Measurements from ENCODE around the gene PCDHGC3. TPM values are rescaled to one million over a fixed set of nuclear protein-coding genes. Genes with fewer than 3 reads are reported as not detected.

PCDHGC3 gene
- total and polyA plus RNA-seq, 2 of the 13 experiments (the other 11 are each of a cell fraction or from before 2014, with no cell fraction given): 0.20 to 0.30 TPM

- ChIA-PET POLR2A (no interaction called here), CTCF (ENCODE audit: low intra/inter-chr PET ratio, low total read pairs) (no interaction called here)
- H4K20me1 ChIP-seq (ENCODE audit: insufficient read depth, low read length): peaks cover 5% of the 10 kb centered on the region; the same call in 1 of the 2 replicates
- 79% methylated on average over 2 of the region's 2 CpGs for WGBS (ENCODE audit: low lambda C conversion rate)
- H3K9me3 ChIP-seq (ENCODE audit: low read length): no peaks in the 10 kb centered on the region
- no peak overlapping the region for H3K9ac ChIP-seq (ENCODE audit: insufficient read depth, low read depth, low read length)
- no TSS peak for BruUV-seq (replicated peaks)
- no peak overlapping the region for H3K4me2 ChIP-seq (ENCODE audit: low read depth, low read length)
- peaks cover 32% of the 10 kb centered on the region for H3K4me1 ChIP-seq (ENCODE audit: insufficient read depth, low read length)
- in situ Hi-C loops (cut with HindIII; ENCODE audit: extremely low pct_ligation_motif_present, low pct_unique_long_range_greater_than_20kb): loop anchor here (5.0 to 10.0 kb wide), 2 partner anchors 104 to 167 kb away; partner anchors contain the start of genes PCDHGA4, PCDHGB1, PCDHGB2 and PCDHGB7
- peaks cover 30 to 78% of the 10 kb centered on the region in 2 experiments for H3K36me3 ChIP-seq (replicated peaks in 1 of 2; ENCODE audit: control insufficient read depth in 1 of 2, insufficient read depth in 2 of 2, low read length in 2 of 2)
- no peak overlapping the region for H2AFZ ChIP-seq (ENCODE audit: low read length)
- ATAC-seq (no peak; the same call in 2 of the 3 replicates), DNase-seq (ENCODE audit: low spot score) (peak; percentile 81), FAIRE-seq (peak; percentile 4)
- H3K27ac ChIP-seq (ENCODE audit: extremely low read length, insufficient read depth, low read length): peak overlapping the region; percentile 54
- no peaks in the 10 kb centered on the region for H3K27me3 ChIP-seq (ENCODE audit: control insufficient read depth in 1 of 2, insufficient read depth in 2 of 2, low read length in 2 of 2)
- intact Hi-C loops (cut with micrococcal nuclease; ENCODE audit: unreplicated experiment): loop anchor here (5.0 to 10.0 kb wide), 2 partner anchors 167 to 299 kb away; partner anchors contain the start of genes PCDHB14, PCDHGA4, PCDHGB1 and PCDHGB2
- H3K4me3 ChIP-seq (replicated peaks in 1 of 3; ENCODE audit: insufficient read depth in 1 of 3, low read depth in 2 of 3, low read length in 3 of 3): no peak overlapping the region
- no peaks in the 10 kb centered on the region for H3K79me2 ChIP-seq (ENCODE audit: insufficient read depth, low read length)
- peak; percentile 86 for TF ChIP-seq FOSL2 (CRISPR knock-in tag; IDR thresholded peaks at IDR 0.05)
- no peak for TF ChIP-seq ZSCAN31 (CRISPR knock-in tag; IDR thresholded peaks at IDR 0.05; ENCODE audit: low read depth)
- no peak for TF ChIP-seq XRCC5 (optimal IDR thresholded peaks at IDR 0.05; ENCODE audit: low read length)
- no peak for TF ChIP-seq ZKSCAN8 (CRISPR knock-in tag; IDR thresholded peaks at IDR 0.05; ENCODE audit: borderline replicate concordance)
- TF ChIP-seq ZNF772 (CRISPR knock-in tag; IDR thresholded peaks at IDR 0.05): no peak
- no peak for TF ChIP-seq ZSCAN25 (CRISPR knock-in tag; IDR thresholded peaks at IDR 0.05)
- no peak for TF ChIP-seq MTA3 (CRISPR knock-in tag; IDR thresholded peaks at IDR 0.05)
- TF ChIP-seq CCDC6 (CRISPR knock-in tag; IDR thresholded peaks at IDR 0.05): no peak
- TF ChIP-seq NCOA1 (CRISPR knock-in tag; IDR thresholded peaks at IDR 0.05): no peak
- TF ChIP-seq FOXM1 (CRISPR knock-in tag; IDR thresholded peaks at IDR 0.05): no peak
- no peak for TF ChIP-seq RFXANK (CRISPR knock-in tag; IDR thresholded peaks at IDR 0.05)
- no peak for TF ChIP-seq GABPB1 (CRISPR knock-in tag; IDR thresholded peaks at IDR 0.05)
- TF ChIP-seq BCLAF1 (IDR thresholded peaks at IDR 0.05): no peak
- TF ChIP-seq ZBTB14 (CRISPR knock-in tag; IDR thresholded peaks at IDR 0.05): no peak
- TF ChIP-seq UBTF (CRISPR knock-in tag; IDR thresholded peaks at IDR 0.05): no peak
- no peak for TF ChIP-seq SRF (IDR thresholded peaks at IDR 0.05; ENCODE audit: low read depth, low read length)
- TF ChIP-seq ZC3H13 (CRISPR knock-in tag; IDR thresholded peaks at IDR 0.05): no peak
- TF ChIP-seq TBX3 (IDR thresholded peaks at IDR 0.05; ENCODE audit: borderline replicate concordance): no peak
- TF ChIP-seq ZNF850 (CRISPR knock-in tag; conservative IDR thresholded peaks at IDR 0.05): no peak
- no peak for TF ChIP-seq ZNF335 (CRISPR knock-in tag; IDR thresholded peaks at IDR 0.05)
- no peak for TF ChIP-seq HNRNPLL (IDR thresholded peaks at IDR 0.05; ENCODE audit: low read depth, low read length, poor library complexity, severe bottlenecking)
These were observed 45.5 kb downstream of the PCDHGC3 start for GRCh38 chr5:141521244-141521781.
